Measurements from ENCODE around the gene ELP5. TPM values are rescaled to one million over a fixed set of nuclear protein-coding genes. Genes with fewer than 3 reads are reported as not detected.

Gene ELP5
- total RNA-seq, 1 experiment from 2014 or later, result 49.6 TPM

GRCh38 chr17:7290685-7291084 lies 38.7 kb downstream of the ELP5 start:
- H3K9me3 ChIP-seq (ENCODE audit: control insufficient read depth, low read depth, low read length), result no peaks in the 10 kb centered on the region
- TF ChIP-seq CTCF (conservative IDR thresholded peaks at IDR 0.05), result no peak
- no peak overlapping the region for H3K27ac ChIP-seq (ENCODE audit: insufficient read length, low read depth, low read length)
- H4K91ac ChIP-seq (ENCODE audit: insufficient read length, low read depth, low read length), result no peak overlapping the region
- peaks cover 0 to 3% of the 10 kb centered on the region in 2 experiments; a peak in 2 of 5 replicates for H3K9me3 Mint-ChIP-seq
- H2AK5ac ChIP-seq (ENCODE audit: insufficient read length, low read length), result no peak overlapping the region
- H3K4me3 Mint-ChIP-seq, result no peak overlapping the region
- H3K79me1 ChIP-seq (ENCODE audit: insufficient read depth, low read depth, low read length, poor library complexity, severe bottlenecking), result no peaks in the 10 kb centered on the region
- no peak overlapping the region for H4K5ac ChIP-seq (ENCODE audit: insufficient read length, low read depth, low read length)
- no peak overlapping the region for H3K14ac ChIP-seq (ENCODE audit: insufficient read depth, low read length)
- no peak overlapping the region for H3K56ac ChIP-seq (ENCODE audit: insufficient read length, low read depth, low read length)
- H3K4ac ChIP-seq (ENCODE audit: low read depth, low read length), result no peak overlapping the region
- DNase-seq, result no peak
- H3K27ac Mint-ChIP-seq, result no peak overlapping the region
- no CpG with 5 or more reads among the region's 11 CpGs for WGBS (ENCODE audit: extremely low coverage, insufficient read length, low lambda C conversion rate)
- no peak overlapping the region for H2BK120ac ChIP-seq (ENCODE audit: low read depth, low read length, poor library complexity, severe bottlenecking)
- no peak overlapping the region for H3K9ac ChIP-seq (ENCODE audit: extremely low read depth, insufficient read length, low read length)
- no peak overlapping the region for H3K18ac ChIP-seq (ENCODE audit: insufficient read length, low read depth, low read length)
- H3K27me3 ChIP-seq (ENCODE audit: insufficient read depth, low read length), result peaks cover 2% of the 10 kb centered on the region
- H3K4me1 Mint-ChIP-seq, result peaks cover 11 to 23% of the 10 kb centered on the region in 2 experiments
- no peak overlapping the region for H3T11ph ChIP-seq (ENCODE audit: low read length)
- no peak overlapping the region for H2BK20ac ChIP-seq (ENCODE audit: low read depth, low read length, poor library complexity, severe bottlenecking)
- no peak overlapping the region for H2AFZ ChIP-seq (ENCODE audit: low read length)
- H2BK15ac ChIP-seq (ENCODE audit: low read depth, low read length), result no peak overlapping the region
- H4K8ac ChIP-seq (replicated peaks; ENCODE audit: insufficient read length, low read depth, low read length), result no peak overlapping the region
- H3K4me1 ChIP-seq (ENCODE audit: insufficient read depth, low read length), result peaks cover 2% of the 10 kb centered on the region; the same call in 1 of the 2 replicates
- H2BK12ac ChIP-seq (ENCODE audit: insufficient read length, low read depth, low read length), result no peak overlapping the region
- H3K79me2 ChIP-seq (ENCODE audit: insufficient read depth, low read length), result no peaks in the 10 kb centered on the region
- no peak overlapping the region for H3K4me2 ChIP-seq (ENCODE audit: insufficient read depth, insufficient read length, low read length)
- H3K27me3 Mint-ChIP-seq (ENCODE audit: low read depth), result peaks cover 38% of the 10 kb centered on the region
- H3K23me2 ChIP-seq (ENCODE audit: insufficient read length, low read depth, low read length, poor library complexity, severe bottlenecking), result peaks cover 4% of the 10 kb centered on the region
- H3K23ac ChIP-seq (ENCODE audit: insufficient read length, low read depth, low read length), result no peak overlapping the region
- no peaks in the 10 kb centered on the region for H4K20me1 ChIP-seq (ENCODE audit: control insufficient read depth, insufficient read depth, insufficient read length)
- H2BK5ac ChIP-seq (ENCODE audit: insufficient read length, low read length), result no peak overlapping the region
- peaks cover 3 to 17% (median 11%) of the 10 kb centered on the region in 3 experiments; a peak in 5 of 7 replicates for H3K36me3 Mint-ChIP-seq (ENCODE audit: insufficient read depth in 1 of 3, low read depth in 3 of 3)
